Kidney (tissue), 14 donors: ENCODE results near the gene ZNF438. TPM values are rescaled to one million over a fixed set of nuclear protein-coding genes. Genes with fewer than 3 reads are reported as not detected.

ENCODE experiments used
- DNase-seq, 5 donors: peaks; one replicate each; pipeline ENCODE4 v3.0.0-alpha.2; 2013 to 2020
- FAIRE-seq: peaks from 2 replicates; lab custom pipeline; 2012; peaks lifted over from hg19 to GRCh38; lab: Jason Lieb, UNC
- H3K27ac ChIP-seq, 2 donors: one replicate each; pipeline ENCODE4 v1.7.0; 2013; ENCODE audit warnings: low read depth in 2 of 2, low read length in 2 of 2, inconsistent platforms in 1 of 2
- H3K27me3 ChIP-seq: one replicate; pipeline ENCODE4 v1.7.1; 2013; ENCODE audit warnings: low read length, inconsistent platforms; ENCODE audit not compliant: control insufficient read depth, insufficient read depth
- H3K36me3 ChIP-seq, 3 donors: one replicate each; pipeline versions ENCODE4 v1.7.0 to v1.7.1; 2013; ENCODE audit warnings: low read length in 3 of 3, control low read depth in 1 of 3, inconsistent platforms in 1 of 3; ENCODE audit not compliant: insufficient read depth in 3 of 3, control insufficient read depth in 2 of 3
- H3K4me1 ChIP-seq, 3 donors: one replicate each; pipeline versions ENCODE4 v1.7.0 to v1.7.1; 2013; ENCODE audit warnings: low read length in 3 of 3, inconsistent platforms in 1 of 3, low read depth in 1 of 3; ENCODE audit not compliant: control insufficient read depth in 2 of 3, insufficient read depth in 2 of 3
- H3K4me3 ChIP-seq, 3 donors: one replicate each; pipeline versions ENCODE4 v1.7.0 to v1.8.1; 2013; ENCODE audit warnings: low read length in 3 of 3, control low read depth in 1 of 3, inconsistent platforms in 1 of 3
- H3K9ac ChIP-seq, 3 donors: one replicate each; pipeline versions ENCODE4 v1.7.0 to v1.7.1; 2013; ENCODE audit warnings: low read length in 3 of 3, control low read depth in 1 of 3, inconsistent platforms in 1 of 3
- H3K9me3 ChIP-seq, 3 donors: one replicate each; pipeline versions ENCODE4 v1.7.0 to v1.7.1; 2013; ENCODE audit warnings: low read length in 3 of 3, control low read depth in 1 of 3, inconsistent platforms in 1 of 3; ENCODE audit not compliant: control insufficient read depth in 2 of 3, insufficient read depth in 1 of 3
- CTCF ChIP-seq: IDR thresholded peaks from 3 replicates; pipeline ENCODE4 v1.5.1; 2012; ENCODE audit warnings: mild to moderate bottlenecking, moderate library complexity, borderline replicate concordance; ENCODE audit not compliant: insufficient read depth; ENCODE audit errors: extremely low read depth
- intact Hi-C: fragments of 100-400 bp; cut with DNase I; formaldehyde crosslinking; loops from one replicate; pipeline ENCODE4 v1.11.1; 2022
- polyA plus RNA-seq: library from polyadenylated mRNA; stranded (reverse); fragments of 350-450 nt; fragmentation: Illumina TruSeq; extraction: RNeasy Lipid Tissue Mini Kit (QIAGEN cat#74804); gene quantifications from one replicate; pipeline ENCODE4 v1.2.3, GENCODE V29; 2014; ENCODE audit warnings: low read depth, low replicate concordance; ENCODE audit not compliant: insufficient read depth
- total RNA-seq: library from RNA; stranded (reverse); fragmentation: NEBNext Ultra II Directional; extraction: Animal tissue kit (Norgen Biotek cat#: 25700); gene quantifications from one replicate; pipeline ENCODE4 v1.2.1, GENCODE V29; 2021
- donor health status: control.
- donor health status: control.
- donor health status: control.
- donor health status: control.
- donor health status: control.
- donor health status: DM: yes; HTN: yes; CAD: no.
- donor health status: Normal renal cell carcinoma (clear cell type).

The ZNF438 gene
- total and polyA plus RNA-seq, 2 donors from 2014 or later = 5.9 to 9.9 TPM

GRCh38 chr10:30873411-30873810, 158.3 kb downstream of the ZNF438 start:
- Histone ChIP-seq H3K4me1 (no peaks in the 10 kb centered on the region), H3K27ac (no peak overlapping the region)
- no peak for FAIRE-seq

GRCh38 chr10:30870896-30871295, 160.8 kb downstream of the ZNF438 start:
- no peaks in the 10 kb centered on the region for H3K9me3 ChIP-seq
- intact Hi-C loops = no loop called here
- no peak for TF ChIP-seq CTCF
- H3K4me3 ChIP-seq = no peak overlapping the region
- H3K36me3 ChIP-seq = no peaks in the 10 kb centered on the region
- FAIRE-seq = no peak
- H3K4me1 ChIP-seq = no peaks in the 10 kb centered on the region
- DNase-seq = no peak
- H3K27me3 ChIP-seq = no peaks in the 10 kb centered on the region
- no peak overlapping the region for H3K27ac ChIP-seq
- H3K9ac ChIP-seq = no peak overlapping the region

More at GRCh38 chr10:30873411-30873810, 158.3 kb downstream of the ZNF438 start:
- intact Hi-C loops = no loop called here
- no peaks in the 10 kb centered on the region for H3K36me3 ChIP-seq
- H3K9me3 ChIP-seq = no peaks in the 10 kb centered on the region
- no peak for TF ChIP-seq CTCF
- H3K9ac ChIP-seq = no peak overlapping the region
- DNase-seq = no peak
- no peak overlapping the region for H3K4me3 ChIP-seq
- H3K27me3 ChIP-seq = no peaks in the 10 kb centered on the region

DNA sequence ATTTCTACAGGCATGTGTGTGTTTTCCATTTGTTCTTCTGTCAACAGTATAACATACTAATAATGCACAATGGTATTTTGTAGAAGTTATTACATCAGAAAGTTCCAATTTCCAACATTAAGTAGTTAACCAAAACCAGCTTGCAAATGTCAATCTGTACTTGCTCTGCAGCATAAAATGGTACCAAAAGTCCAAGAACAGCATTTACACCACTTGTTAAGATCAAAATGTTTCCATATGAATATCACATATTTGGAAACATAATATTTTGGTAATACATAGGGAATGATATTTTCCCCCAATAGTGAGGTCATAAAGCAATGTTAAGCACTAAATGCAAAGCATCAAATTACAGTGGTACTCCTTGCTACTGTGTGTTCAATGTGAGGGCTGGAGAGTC, 162.1 kb downstream of the ZNF438 start:
- Histone ChIP-seq H3K27me3 (no peaks in the 10 kb centered on the region), H3K36me3 (no peaks in the 10 kb centered on the region), H3K4me3 (no peak overlapping the region), H3K4me1 (no peaks in the 10 kb centered on the region), H3K27ac (no peak overlapping the region), H3K9ac (no peak overlapping the region), H3K9me3 (no peaks in the 10 kb centered on the region)
- no peak for DNase-seq
- intact Hi-C loops = no loop called here
- no peak for FAIRE-seq
- TF ChIP-seq CTCF = no peak

DNA sequence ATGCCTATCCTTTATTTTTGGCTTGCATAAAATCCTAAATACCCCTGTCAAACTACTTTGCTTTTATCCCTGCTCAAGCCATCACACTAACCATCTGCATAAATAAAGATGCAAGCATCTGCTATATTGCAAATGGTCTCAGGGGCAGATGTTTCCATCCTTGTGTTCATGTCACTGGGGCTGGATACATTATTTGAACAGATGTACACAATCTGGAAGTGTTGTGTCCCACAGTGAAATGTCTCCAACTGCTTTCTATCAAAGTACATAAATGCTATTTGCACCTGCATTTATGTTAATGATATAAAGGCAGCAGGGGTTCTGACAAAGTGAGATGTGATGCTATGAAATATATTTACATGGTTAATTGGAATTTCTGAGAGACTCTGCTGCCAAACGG, 163.1 kb downstream of the ZNF438 start:
- no peak for TF ChIP-seq CTCF
- Histone ChIP-seq H3K27ac (no peak overlapping the region), H3K9me3 (no peaks in the 10 kb centered on the region), H3K4me3 (no peak overlapping the region), H3K27me3 (no peaks in the 10 kb centered on the region), H3K9ac (no peak overlapping the region), H3K36me3 (no peaks in the 10 kb centered on the region), H3K4me1 (no peaks in the 10 kb centered on the region)
- FAIRE-seq (no peak), DNase-seq (peak in 1 of 5 donors; percentile 64)
- intact Hi-C loops = no loop called here
